Measurements from ENCODE around the gene UBE2D2. TPM values are rescaled to one million over a fixed set of nuclear protein-coding genes. Genes with fewer than 3 reads are reported as not detected.
A peak's percentile ranks its signal among the peaks of the same experiment; 100 is the strongest.
"Not testable (repeated sequence)": the region's sequence is repeated elsewhere in the genome, so short reads cannot be mapped to it uniquely, and the experiment has no call there.

The UBE2D2 gene
- polyA plus RNA-seq, 2 of the 4 experiments (the other 2 are of a cell fraction), result 74.8 to 115 TPM

- DNase-seq (ENCODE audit: low read depth in 1 of 2, low spot score in 1 of 2) (no peak), FAIRE-seq (no peak), ATAC-seq (no peak)
- Histone ChIP-seq H3K9me3 (no peaks in the 10 kb centered on the region), H3K4me3 (no peak overlapping the region), H3K4me2 (no peak overlapping the region), H3K4me1 (0 out of 3 replicates have a peak, but pooled peaks cover 4% of the 10 kb centered on the region), H3K27ac (no peak overlapping the region)
- 89% methylated on average over 3 of the region's 3 CpGs for WGBS (ENCODE audit: missing lambda C conversion rate)
- CTCF ChIA-PET, result interaction anchor here (1.4 to 2.5 kb wide), 2 partner anchors 10 to 14 kb away, joined by 4 to 8 read pairs; no protein-coding TSS in a partner anchor
- TF ChIP-seq HDAC2 (IDR thresholded peaks at IDR 0.05), result no peak
- POLR2A ChIA-PET, result interaction anchor here (0.7 kb wide), 1 partner anchor 53 kb away, joined by 3 read pairs; no protein-coding TSS in a partner anchor
Measured at GRCh38 chr5:139584137-139584536, 23.0 kb downstream of the UBE2D2 start.

GRCh38 chr5:139588116-139588515 is 27.0 kb downstream of the UBE2D2 start:
- POLR2A ChIA-PET, result interaction anchor here (1.5 kb wide), 1 partner anchor 27 kb away, joined by 4 read pairs; the partner anchor contains the start of gene UBE2D2
- not testable (repeated sequence) for H3K4me2 ChIP-seq; ATAC-seq; FAIRE-seq; H3K4me3 ChIP-seq; DNase-seq (ENCODE audit: low read depth in 1 of 2, low spot score in 1 of 2); H3K9me3 ChIP-seq
- CTCF ChIA-PET, result interaction anchor here (0.9 to 2.2 kb wide), 7 partner anchors 12 to 48 kb away, joined by 3 to 10 read pairs (median 4); no protein-coding TSS in a partner anchor
- Histone ChIP-seq H3K27ac (peak overlapping the region in 1 of 2 experiments; percentile 34; a peak in 1 of 6 replicates), H3K4me1 (peaks cover 22% of the 10 kb centered on the region)
- 86% methylated on average over 5 of the region's 5 CpGs for WGBS (ENCODE audit: missing lambda C conversion rate)

GRCh38 chr5:139588962-139589361 is 27.8 kb downstream of the UBE2D2 start:
- FAIRE-seq (no peak), DNase-seq (ENCODE audit: low read depth in 1 of 2, low spot score in 1 of 2) (no peak), ATAC-seq (no peak)
- peaks cover 31% of the 10 kb centered on the region for H3K4me1 ChIP-seq
- H3K4me3 ChIP-seq, result no peak overlapping the region
- ChIA-PET POLR2A (interaction anchor here (1.5 kb wide), 1 partner anchor 28 kb away, joined by 4 read pairs; the partner anchor contains the start of gene UBE2D2), CTCF (interaction anchor here (0.9 to 2.2 kb wide), 5 partner anchors 11 to 44 kb away, joined by 3 to 10 read pairs (median 4); no protein-coding TSS in a partner anchor)
- no peaks in the 10 kb centered on the region for H3K9me3 ChIP-seq
- TF ChIP-seq JUN (IDR thresholded peaks at IDR 0.05) (no peak), REST (IDR thresholded peaks at IDR 0.05) (no peak), ATOH8 (CRISPR knock-in tag; IDR thresholded peaks at IDR 0.05; ENCODE audit: low read depth) (no peak), ZSCAN20 (CRISPR knock-in tag; IDR thresholded peaks at IDR 0.05) (no peak), HDAC2 (IDR thresholded peaks at IDR 0.05) (no peak), BHLHE40 (IDR thresholded peaks at IDR 0.05; ENCODE audit: low read depth, low read length) (no peak), MAZ (IDR thresholded peaks at IDR 0.05; ENCODE audit: borderline replicate concordance, low read depth, low read length) (no peak), NFE2L2 (conservative IDR thresholded peaks at IDR 0.05; ENCODE audit: low read length) (no peak), EHMT2 (IDR thresholded peaks at IDR 0.05; ENCODE audit: low read depth) (no peak), RCOR1 (IDR thresholded peaks at IDR 0.05; ENCODE audit: low read depth, low read length) (no peak)
- WGBS (ENCODE audit: missing lambda C conversion rate), result 89% methylated on average over 6 of the region's 6 CpGs
- no peak overlapping the region for H3K4me2 ChIP-seq
- peak overlapping the region in 1 of 2 experiments; percentile 24; a peak in 1 of 6 replicates for H3K27ac ChIP-seq

- POLR2A ChIA-PET, result interaction anchor here (0.7 kb wide), 1 partner anchor 299 kb away, joined by 3 read pairs; no protein-coding TSS in a partner anchor
- CTCF ChIA-PET, result interaction anchor here (0.6 to 1.4 kb wide), 5 partner anchors 18 to 173 kb away, joined by 3 to 4 read pairs (median 4); no protein-coding TSS in a partner anchor
- ATAC-seq (no peak; a peak in 1 of 6 replicates), FAIRE-seq (no peak), DNase-seq (ENCODE audit: low read depth in 1 of 2, low spot score in 1 of 2) (no peak)
- H3K27ac ChIP-seq, result peak overlapping the region; percentile 38 to 63; a peak in 4 of 6 replicates
- H3K4me2 ChIP-seq, result peak overlapping the region; percentile 57
- H3K9me3 ChIP-seq, result no peaks in the 10 kb centered on the region
- 94% methylated on average over 3 of the region's 3 CpGs for WGBS (ENCODE audit: missing lambda C conversion rate)
- peaks cover 42% of the 10 kb centered on the region for H3K4me1 ChIP-seq
- no peak overlapping the region for H3K4me3 ChIP-seq
- no peak for TF ChIP-seq NPAS2 (CRISPR knock-in tag; IDR thresholded peaks at IDR 0.05; ENCODE audit: borderline replicate concordance)
- TF ChIP-seq ELK1 (IDR thresholded peaks at IDR 0.05; ENCODE audit: low read depth, low read length), result no peak
- TF ChIP-seq MAZ (IDR thresholded peaks at IDR 0.05; ENCODE audit: borderline replicate concordance, low read depth, low read length), result no peak
- TF ChIP-seq RARB (CRISPR knock-in tag; IDR thresholded peaks at IDR 0.05), result no peak
- TF ChIP-seq USF2 (IDR thresholded peaks at IDR 0.05), result no peak
- TF ChIP-seq RAD21 (conservative IDR thresholded peaks at IDR 0.05 in 1 of 2, IDR thresholded peaks at IDR 0.05 in 1 of 2), result no peak
- TF ChIP-seq RFX5 (IDR thresholded peaks at IDR 0.05), result no peak
- no peak for TF ChIP-seq RNF2 (IDR thresholded peaks at IDR 0.05; ENCODE audit: borderline replicate concordance, low read depth)
- no peak for TF ChIP-seq HMGXB4 (CRISPR knock-in tag; IDR thresholded peaks at IDR 0.05; ENCODE audit: borderline replicate concordance)
- TF ChIP-seq TFCP2L1 (CRISPR knock-in tag; IDR thresholded peaks at IDR 0.05), result no peak
- no peak for TF ChIP-seq JUNB (IDR thresholded peaks at IDR 0.05)
- no peak for TF ChIP-seq POLR2A (IDR thresholded peaks at IDR 0.05; ENCODE audit: low read length)
Measured at GRCh38 chr5:139592289-139592688, 31.1 kb downstream of the UBE2D2 start.
